ENCODE measurements around the gene CHMP2B. TPM values are rescaled to one million over a fixed set of nuclear protein-coding genes. Genes with fewer than 3 reads are reported as not detected.
"Not testable (repeated sequence)": the region's sequence is repeated elsewhere in the genome, so short reads cannot be mapped to it uniquely, and the experiment has no call there.

Gene CHMP2B
- total and polyA plus RNA-seq, 2 donors from 2014 or later: 31.7 to 37.8 TPM

GRCh38 chr3:87246662-87247429 lies 19.7 kb downstream of the CHMP2B start:
- Histone ChIP-seq H3K27me3 (ENCODE audit: control insufficient read depth, insufficient read depth, low read length) (no peaks in the 10 kb centered on the region), H3K27ac (ENCODE audit: low read depth in 2 of 2, low read length in 2 of 2) (no peak overlapping the region), H3K9me3 (ENCODE audit: control insufficient read depth in 2 of 3, insufficient read depth in 1 of 3, low read length in 3 of 3) (no peaks in the 10 kb centered on the region), H3K4me3 (ENCODE audit: low read length in 3 of 3) (no peak overlapping the region), H3K36me3 (ENCODE audit: control insufficient read depth in 2 of 3, insufficient read depth in 3 of 3, low read length in 3 of 3) (peaks cover 0 to 14% (median 9%) of the 10 kb centered on the region in 3 donors), H3K9ac (ENCODE audit: low read length in 3 of 3) (no peak overlapping the region), H3K4me1 (ENCODE audit: control insufficient read depth in 2 of 3, insufficient read depth in 2 of 3, low read depth in 1 of 3, low read length in 3 of 3) (no peaks in the 10 kb centered on the region)
- DNase-seq: no peak
- no peak for FAIRE-seq
- no peak for TF ChIP-seq CTCF (IDR thresholded peaks at IDR 0.05; ENCODE audit: borderline replicate concordance, extremely low read depth, insufficient read depth)
- intact Hi-C loops (cut with DNase I): no loop called here

- H3K9ac ChIP-seq (ENCODE audit: low read length in 3 of 3): no peak overlapping the region
- no peaks in the 10 kb centered on the region for H3K27me3 ChIP-seq (ENCODE audit: control insufficient read depth, insufficient read depth, low read length)
- FAIRE-seq: no peak
- no peak overlapping the region for H3K4me3 ChIP-seq (ENCODE audit: low read length in 3 of 3)
- no peak overlapping the region for H3K27ac ChIP-seq (ENCODE audit: low read depth in 2 of 2, low read length in 2 of 2)
- no peaks in the 10 kb centered on the region for H3K9me3 ChIP-seq (ENCODE audit: control insufficient read depth in 2 of 3, insufficient read depth in 1 of 3, low read length in 3 of 3)
- intact Hi-C loops (cut with DNase I): no loop called here
- H3K4me1 ChIP-seq (ENCODE audit: control insufficient read depth in 2 of 3, insufficient read depth in 2 of 3, low read depth in 1 of 3, low read length in 3 of 3): no peaks in the 10 kb centered on the region
- no peak for DNase-seq
- peaks cover 0 to 14% (median 9%) of the 10 kb centered on the region in 3 donors for H3K36me3 ChIP-seq (ENCODE audit: control insufficient read depth in 2 of 3, insufficient read depth in 3 of 3, low read length in 3 of 3)
- no peak for TF ChIP-seq CTCF (IDR thresholded peaks at IDR 0.05; ENCODE audit: borderline replicate concordance, extremely low read depth, insufficient read depth)
Measured at GRCh38 chr3:87247430-87247773, 20.3 kb downstream of the CHMP2B start.

GRCh38 chr3:87248231-87248630 lies 21.1 kb downstream of the CHMP2B start:
- intact Hi-C loops (cut with DNase I); H3K4me1 ChIP-seq (ENCODE audit: control insufficient read depth in 2 of 3, insufficient read depth in 2 of 3, low read depth in 1 of 3, low read length in 3 of 3); H3K27ac ChIP-seq (ENCODE audit: low read depth in 2 of 2, low read length in 2 of 2); H3K4me3 ChIP-seq (ENCODE audit: low read length in 3 of 3); FAIRE-seq; H3K27me3 ChIP-seq (ENCODE audit: control insufficient read depth, insufficient read depth, low read length); DNase-seq; H3K9ac ChIP-seq (ENCODE audit: low read length in 3 of 3); H3K9me3 ChIP-seq (ENCODE audit: control insufficient read depth in 2 of 3, insufficient read depth in 1 of 3, low read length in 3 of 3): not testable (repeated sequence)
- peaks cover 0 to 14% (median 9%) of the 10 kb centered on the region in 3 donors for H3K36me3 ChIP-seq (ENCODE audit: control insufficient read depth in 2 of 3, insufficient read depth in 3 of 3, low read length in 3 of 3)

GRCh38 chr3:87248831-87249230 lies 21.7 kb downstream of the CHMP2B start:
- H3K27ac ChIP-seq (ENCODE audit: low read depth in 2 of 2, low read length in 2 of 2): no peak overlapping the region
- no peaks in the 10 kb centered on the region for H3K9me3 ChIP-seq (ENCODE audit: control insufficient read depth in 2 of 3, insufficient read depth in 1 of 3, low read length in 3 of 3)
- no peak for TF ChIP-seq CTCF (IDR thresholded peaks at IDR 0.05; ENCODE audit: borderline replicate concordance, extremely low read depth, insufficient read depth)
- intact Hi-C loops (cut with DNase I): no loop called here
- H3K4me3 ChIP-seq (ENCODE audit: low read length in 3 of 3): no peak overlapping the region
- H3K36me3 ChIP-seq (ENCODE audit: control insufficient read depth in 2 of 3, insufficient read depth in 3 of 3, low read length in 3 of 3): peaks cover 0 to 18% (median 11%) of the 10 kb centered on the region in 3 donors
- FAIRE-seq: no peak
- no peaks in the 10 kb centered on the region for H3K27me3 ChIP-seq (ENCODE audit: control insufficient read depth, insufficient read depth, low read length)
- no peak for DNase-seq
- no peak overlapping the region for H3K9ac ChIP-seq (ENCODE audit: low read length in 3 of 3)
- H3K4me1 ChIP-seq (ENCODE audit: control insufficient read depth in 2 of 3, insufficient read depth in 2 of 3, low read depth in 1 of 3, low read length in 3 of 3): no peaks in the 10 kb centered on the region

Data from kidney (tissue), 14 donors.